Activated naive CD8-positive, alpha-beta T cell treated with anti-CD3 and anti-CD28 coated beads for 36 hours (primary cell): Measurements from ENCODE around the gene KIRREL3. TPM values are rescaled to one million over a fixed set of nuclear protein-coding genes. Genes with fewer than 3 reads are reported as not detected.

Experiments
- DNase-seq: peaks from one replicate; pipeline ENCODE4 v3.0.0; 2021
- H3K27ac Mint-ChIP-seq: one replicate; pipeline ENCODE4 v1.8.0; 2022; ENCODE audit warnings: mild to moderate bottlenecking, moderate library complexity, mixed read lengths
- H3K27me3 Mint-ChIP-seq: one replicate; pipeline ENCODE4 v1.8.0; 2022; ENCODE audit warnings: mild to moderate bottlenecking, mixed read lengths
- H3K36me3 Mint-ChIP-seq: one replicate; pipeline ENCODE4 v1.8.0; 2021; ENCODE audit warnings: mild to moderate bottlenecking, mixed read lengths
- H3K4me1 Mint-ChIP-seq: one replicate; pipeline ENCODE4 v1.8.0; 2021; ENCODE audit warnings: mixed read lengths
- H3K4me3 Mint-ChIP-seq: one replicate; pipeline ENCODE4 v1.8.0; 2022; ENCODE audit warnings: mild to moderate bottlenecking, moderate library complexity, mixed read lengths
- H3K9me3 Mint-ChIP-seq: one replicate; pipeline ENCODE4 v1.8.0; 2022; ENCODE audit warnings: mixed read lengths
- total RNA-seq, 2 experiments: library from RNA; stranded (reverse); gene quantifications; one replicate each; pipeline ENCODE4 v1.2.3, GENCODE V29; 2021

KIRREL3 gene
- total RNA-seq, 2 experiments from 2014 or later, result not detected

GRCh38 chr11:126809514-126810289 lies 190.9 kb downstream of the KIRREL3 start:
- DNase-seq, result no peak
- Mint-ChIP-seq H3K9me3 (peaks cover 1% of the 10 kb centered on the region), H3K27me3 (peaks cover 9% of the 10 kb centered on the region), H3K4me1 (no peaks in the 10 kb centered on the region), H3K27ac (no peak overlapping the region), H3K4me3 (no peak overlapping the region), H3K36me3 (no peaks in the 10 kb centered on the region)

GRCh38 chr11:126808836-126809235 lies 191.7 kb downstream of the KIRREL3 start:
- no peak for DNase-seq
- no peaks in the 10 kb centered on the region for H3K36me3 Mint-ChIP-seq
- peaks cover 9% of the 10 kb centered on the region for H3K27me3 Mint-ChIP-seq
- H3K27ac Mint-ChIP-seq, result no peak overlapping the region
- H3K9me3 Mint-ChIP-seq, result peaks cover 1% of the 10 kb centered on the region
- H3K4me1 Mint-ChIP-seq, result no peaks in the 10 kb centered on the region
- no peak overlapping the region for H3K4me3 Mint-ChIP-seq

- Mint-ChIP-seq H3K36me3 (no peaks in the 10 kb centered on the region), H3K9me3 (no peaks in the 10 kb centered on the region), H3K27ac (no peak overlapping the region)
These were observed 192.3 kb downstream of the KIRREL3 start for GRCh38 chr11:126808296-126808695.

GRCh38 chr11:126805870-126806269 lies 194.7 kb downstream of the KIRREL3 start:
- no peak for DNase-seq
- no peak overlapping the region for H3K27ac Mint-ChIP-seq
- H3K9me3 Mint-ChIP-seq, result no peaks in the 10 kb centered on the region
- peaks cover 4% of the 10 kb centered on the region for H3K27me3 Mint-ChIP-seq
- H3K4me3 Mint-ChIP-seq, result no peak overlapping the region
- H3K4me1 Mint-ChIP-seq, result no peaks in the 10 kb centered on the region
- no peaks in the 10 kb centered on the region for H3K36me3 Mint-ChIP-seq

More at GRCh38 chr11:126808296-126808695, 192.3 kb downstream of the KIRREL3 start:
- Mint-ChIP-seq H3K4me3 (no peak overlapping the region), H3K27me3 (peaks cover 9% of the 10 kb centered on the region), H3K4me1 (no peaks in the 10 kb centered on the region)
- no peak for DNase-seq

GRCh38 chr11:126804363-126804762 lies 196.2 kb downstream of the KIRREL3 start:
- Mint-ChIP-seq H3K36me3 (no peaks in the 10 kb centered on the region), H3K4me3 (no peak overlapping the region), H3K27me3 (peaks cover 4% of the 10 kb centered on the region), H3K4me1 (no peaks in the 10 kb centered on the region), H3K9me3 (peaks cover under 1% of the 10 kb centered on the region), H3K27ac (no peak overlapping the region)
- DNase-seq, result no peak

GRCh38 chr11:126800009-126800408 lies 200.6 kb downstream of the KIRREL3 start:
- Mint-ChIP-seq H3K4me3 (no peak overlapping the region), H3K27ac (no peak overlapping the region), H3K27me3 (peaks cover 3% of the 10 kb centered on the region), H3K9me3 (peaks cover 6% of the 10 kb centered on the region), H3K4me1 (no peaks in the 10 kb centered on the region), H3K36me3 (no peaks in the 10 kb centered on the region)
- no peak for DNase-seq

- Mint-ChIP-seq H3K4me1 (no peaks in the 10 kb centered on the region), H3K9me3 (peaks cover 6% of the 10 kb centered on the region), H3K27ac (no peak overlapping the region), H3K36me3 (no peaks in the 10 kb centered on the region), H3K4me3 (no peak overlapping the region), H3K27me3 (peaks cover 6% of the 10 kb centered on the region)
- DNase-seq, result no peak
These were observed 203.0 kb downstream of the KIRREL3 start for GRCh38 chr11:126797457-126798169.

- H3K36me3 Mint-ChIP-seq, result no peaks in the 10 kb centered on the region
- H3K9me3 Mint-ChIP-seq, result no peaks in the 10 kb centered on the region
- no peak overlapping the region for H3K27ac Mint-ChIP-seq
- no peaks in the 10 kb centered on the region for H3K4me1 Mint-ChIP-seq
- no peak for DNase-seq
- no peak overlapping the region for H3K4me3 Mint-ChIP-seq
- H3K27me3 Mint-ChIP-seq, result peaks cover 6% of the 10 kb centered on the region
These were observed 207.0 kb downstream of the KIRREL3 start for GRCh38 chr11:126793596-126793995.

- Mint-ChIP-seq H3K36me3 (no peaks in the 10 kb centered on the region), H3K27ac (no peak overlapping the region), H3K4me3 (no peak overlapping the region), H3K4me1 (no peaks in the 10 kb centered on the region), H3K9me3 (no peaks in the 10 kb centered on the region), H3K27me3 (peaks cover 6% of the 10 kb centered on the region)
- no peak for DNase-seq
These were observed 208.6 kb downstream of the KIRREL3 start for GRCh38 chr11:126791991-126792390.

GRCh38 chr11:126791446-126791845 lies 209.1 kb downstream of the KIRREL3 start:
- Mint-ChIP-seq H3K36me3 (no peaks in the 10 kb centered on the region), H3K4me3 (no peak overlapping the region), H3K27ac (no peak overlapping the region), H3K9me3 (no peaks in the 10 kb centered on the region), H3K27me3 (peaks cover 6% of the 10 kb centered on the region), H3K4me1 (no peaks in the 10 kb centered on the region)
- no peak for DNase-seq

- no peaks in the 10 kb centered on the region for H3K9me3 Mint-ChIP-seq
These were observed 210.0 kb downstream of the KIRREL3 start for GRCh38 chr11:126790550-126791081.

GRCh38 chr11:126782810-126783209 lies 217.8 kb downstream of the KIRREL3 start:
- Mint-ChIP-seq H3K27me3 (peaks cover 15% of the 10 kb centered on the region), H3K9me3 (no peaks in the 10 kb centered on the region), H3K4me3 (no peak overlapping the region)

More at GRCh38 chr11:126790550-126791081, 210.0 kb downstream of the KIRREL3 start:
- no peak for DNase-seq
- H3K4me3 Mint-ChIP-seq, result no peak overlapping the region
- H3K36me3 Mint-ChIP-seq, result no peaks in the 10 kb centered on the region
- peaks cover 4% of the 10 kb centered on the region for H3K27me3 Mint-ChIP-seq
- H3K4me1 Mint-ChIP-seq, result no peaks in the 10 kb centered on the region
- no peak overlapping the region for H3K27ac Mint-ChIP-seq

GRCh38 chr11:126781942-126782341 lies 218.6 kb downstream of the KIRREL3 start:
- Mint-ChIP-seq H3K36me3 (no peaks in the 10 kb centered on the region), H3K27me3 (peaks cover 15% of the 10 kb centered on the region), H3K9me3 (no peaks in the 10 kb centered on the region), H3K4me3 (no peak overlapping the region), H3K27ac (no peak overlapping the region), H3K4me1 (no peaks in the 10 kb centered on the region)
- DNase-seq, result no peak

More at GRCh38 chr11:126782810-126783209, 217.8 kb downstream of the KIRREL3 start:
- Mint-ChIP-seq H3K27ac (no peak overlapping the region), H3K4me1 (no peaks in the 10 kb centered on the region), H3K36me3 (no peaks in the 10 kb centered on the region)
- no peak for DNase-seq

- no peak overlapping the region for H3K27ac Mint-ChIP-seq
- no peaks in the 10 kb centered on the region for H3K9me3 Mint-ChIP-seq
- no peak for DNase-seq
- no peaks in the 10 kb centered on the region for H3K4me1 Mint-ChIP-seq
- H3K36me3 Mint-ChIP-seq, result no peaks in the 10 kb centered on the region
- no peak overlapping the region for H3K4me3 Mint-ChIP-seq
- H3K27me3 Mint-ChIP-seq, result peaks cover 10% of the 10 kb centered on the region
These were observed 224.5 kb downstream of the KIRREL3 start for GRCh38 chr11:126776119-126776518.

GRCh38 chr11:126772267-126772666 lies 228.3 kb downstream of the KIRREL3 start:
- Mint-ChIP-seq H3K9me3 (no peaks in the 10 kb centered on the region), H3K4me1 (no peaks in the 10 kb centered on the region), H3K36me3 (no peaks in the 10 kb centered on the region), H3K27ac (no peak overlapping the region), H3K27me3 (no peaks in the 10 kb centered on the region), H3K4me3 (no peak overlapping the region)
- no peak for DNase-seq
